ENCODE results near the gene SIGLEC9.

SIGLEC9 gene

DNA sequence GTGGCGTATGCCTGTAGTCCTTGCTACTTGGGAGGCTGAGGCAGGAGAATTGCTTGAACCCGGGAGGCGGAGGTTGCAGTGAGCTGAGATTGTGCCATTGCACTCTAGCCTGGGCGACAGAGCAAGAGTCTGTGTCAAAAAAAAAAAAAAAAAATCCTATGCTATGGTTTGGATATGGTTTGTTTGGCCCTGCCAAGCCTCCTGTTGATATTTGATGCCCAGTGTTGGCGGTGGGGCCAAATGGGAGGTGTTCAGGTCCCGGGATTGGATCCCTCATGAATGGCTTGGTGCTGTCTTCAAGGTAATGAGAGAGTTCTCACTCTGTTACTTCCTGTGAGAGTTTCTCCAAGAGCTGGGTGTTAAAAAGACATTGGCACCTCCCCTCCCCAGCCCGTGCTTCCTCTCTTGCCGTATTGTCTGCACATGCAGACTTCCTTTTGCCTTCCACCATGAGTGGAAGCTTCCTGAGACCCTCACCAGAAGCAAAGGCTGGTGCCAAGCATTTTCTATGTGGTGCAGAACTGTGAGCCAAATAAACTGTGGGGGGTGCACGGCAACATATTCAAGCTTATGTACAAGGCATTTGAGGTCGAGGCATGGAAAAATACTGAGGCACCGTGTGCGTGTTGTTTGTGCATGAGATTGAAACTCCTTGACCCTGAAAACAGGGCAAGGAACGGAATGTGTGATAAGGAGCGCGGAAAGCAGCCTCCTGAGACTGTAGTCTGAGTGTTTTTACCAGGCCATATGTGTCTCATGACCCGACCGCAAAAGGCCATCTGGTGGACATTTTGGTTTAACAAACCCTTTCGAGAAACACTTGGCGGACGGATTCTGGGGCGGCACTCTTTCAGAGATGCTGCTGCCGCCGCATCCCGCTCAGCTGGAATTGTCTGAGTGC lies 7.3 kb downstream of the SIGLEC9 start:
- H3K27ac ChIP-seq = peak overlapping the region; percentile 28 to 98 (median 93)
- no peaks in the 10 kb centered on the region for H3K27me3 ChIP-seq
- H3K4me3 ChIP-seq = peak overlapping the region in 5 of 10 experiments; percentile 10 to 27 (median 16); a peak in 5 of 20 replicates
- no peak for TF ChIP-seq Cebpa-rat (IDR thresholded peaks at IDR 0.05)
- peaks cover 0 to 33% (median 27%) of the 10 kb centered on the region in 11 experiments; a peak in 18 of 22 replicates for H3K9me3 ChIP-seq (replicated peaks in 1 of 11)
- peaks cover 0 to 56% (median 28%) of the 10 kb centered on the region in 11 experiments; a peak in 15 of 22 replicates for H3K36me3 ChIP-seq
- no peaks in the 10 kb centered on the region for H4K20me1 ChIP-seq
- peak overlapping the region; percentile 64 to 100 (median 95) for H3K4me2 ChIP-seq
- H3K9ac ChIP-seq = peak overlapping the region; percentile 0 to 64 (median 47); a peak in 18 of 22 replicates
- peaks cover 65 to 100% (median 73%) of the 10 kb centered on the region in 10 experiments for H3K4me1 ChIP-seq

DNA sequence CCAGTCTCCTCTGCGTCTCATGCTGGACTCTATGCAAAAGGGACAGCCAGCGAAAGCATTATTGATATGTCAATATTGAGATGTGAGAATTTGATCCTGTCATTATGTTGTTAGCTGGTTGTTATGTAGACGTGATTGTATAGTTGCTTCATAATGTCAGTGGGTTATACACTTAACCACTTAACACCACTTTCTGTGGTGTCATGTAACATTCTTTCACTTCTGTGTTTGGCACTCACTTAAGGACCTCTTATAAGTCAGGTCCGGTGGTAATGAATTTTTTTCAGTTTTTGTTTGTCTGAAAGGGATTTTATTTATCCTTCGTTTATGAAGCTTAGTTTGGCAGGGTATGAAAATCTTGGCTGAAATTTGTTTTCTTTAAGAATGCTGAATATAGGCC lies 10.3 kb downstream of the SIGLEC9 start:
- Histone ChIP-seq H3K4me1 (peaks cover 65 to 100% (median 73%) of the 10 kb centered on the region in 10 experiments), H3K36me3 (peaks cover 0 to 45% (median 21%) of the 10 kb centered on the region in 11 experiments; a peak in 15 of 22 replicates), H3K27ac (peak overlapping the region in 6 of 11 experiments; percentile 83 to 99 (median 97); a peak in 10 of 22 replicates), H3K9me3 (replicated peaks in 1 of 11) (peaks cover 0 to 33% (median 27%) of the 10 kb centered on the region in 11 experiments; a peak in 18 of 22 replicates), H3K4me3 (0 out of 20 replicates have a peak overlapping the region, but pooled peaks of 1 of the 10 experiments have one; percentile 39), H3K27me3 (no peaks in the 10 kb centered on the region), H3K9ac (peak overlapping the region in 3 of 11 experiments; percentile 85 to 92 (median 85); a peak in 3 of 22 replicates), H3K4me2 (peak overlapping the region in 4 of 11 experiments; percentile 94 to 99 (median 96); a peak in 8 of 22 replicates), H4K20me1 (no peaks in the 10 kb centered on the region)
- no peak for TF ChIP-seq Cebpa-rat (IDR thresholded peaks at IDR 0.05)

DNA sequence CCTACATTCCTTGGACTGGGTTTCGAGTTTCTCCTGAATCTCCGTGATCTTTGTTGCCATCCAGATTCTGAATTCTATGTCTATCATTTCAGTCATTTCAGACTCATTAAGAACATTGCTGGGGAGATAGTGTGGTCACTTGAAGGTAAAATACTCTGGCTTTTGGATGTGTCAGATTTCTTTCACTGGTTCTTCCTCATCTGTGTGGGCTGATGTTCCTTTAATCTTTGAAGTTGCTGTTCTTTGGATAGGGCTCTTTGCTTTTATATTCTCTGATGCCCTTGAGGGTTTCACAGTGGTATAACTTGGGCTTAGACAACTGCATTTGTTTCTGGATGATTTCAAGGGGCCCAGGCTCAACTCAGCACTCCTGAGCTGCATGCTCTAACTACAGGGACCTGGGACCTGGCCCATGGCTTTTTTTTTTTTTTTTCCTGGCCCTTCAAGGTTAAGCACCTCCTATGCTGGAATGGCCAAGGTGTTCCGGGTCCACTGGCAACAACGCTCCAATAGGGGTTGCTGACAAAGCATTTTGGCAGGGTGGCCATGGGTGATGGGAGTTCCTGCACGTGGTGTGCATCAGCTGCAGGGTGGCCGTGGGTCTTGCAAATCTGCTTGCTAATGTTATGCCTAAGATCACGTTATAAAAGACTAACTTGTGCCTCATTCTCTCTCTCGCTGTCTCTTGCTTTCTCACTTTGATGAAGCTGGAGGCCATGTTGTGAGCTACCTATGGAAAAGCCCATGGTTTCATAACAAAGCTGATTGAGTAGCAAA lies 11.5 kb downstream of the SIGLEC9 start:
- Histone ChIP-seq H3K4me3 (peak overlapping the region in 4 of 10 experiments; percentile 2 to 39 (median 22); a peak in 3 of 20 replicates), H3K9ac (peak overlapping the region in 8 of 11 experiments; percentile 54 to 92 (median 78); a peak in 16 of 22 replicates), H3K27ac (peak overlapping the region; percentile 51 to 99 (median 88); a peak in 19 of 22 replicates), H4K20me1 (no peaks in the 10 kb centered on the region), H3K9me3 (replicated peaks in 1 of 11) (peaks cover 0 to 33% (median 27%) of the 10 kb centered on the region in 11 experiments; a peak in 18 of 22 replicates), H3K27me3 (no peaks in the 10 kb centered on the region), H3K36me3 (peaks cover 0 to 34% (median 10%) of the 10 kb centered on the region in 11 experiments; a peak in 11 of 22 replicates), H3K4me2 (peak overlapping the region; percentile 64 to 99 (median 94)), H3K4me1 (peaks cover 65 to 100% (median 73%) of the 10 kb centered on the region in 10 experiments)
- no peak for TF ChIP-seq Cebpa-rat (IDR thresholded peaks at IDR 0.05)

DNA sequence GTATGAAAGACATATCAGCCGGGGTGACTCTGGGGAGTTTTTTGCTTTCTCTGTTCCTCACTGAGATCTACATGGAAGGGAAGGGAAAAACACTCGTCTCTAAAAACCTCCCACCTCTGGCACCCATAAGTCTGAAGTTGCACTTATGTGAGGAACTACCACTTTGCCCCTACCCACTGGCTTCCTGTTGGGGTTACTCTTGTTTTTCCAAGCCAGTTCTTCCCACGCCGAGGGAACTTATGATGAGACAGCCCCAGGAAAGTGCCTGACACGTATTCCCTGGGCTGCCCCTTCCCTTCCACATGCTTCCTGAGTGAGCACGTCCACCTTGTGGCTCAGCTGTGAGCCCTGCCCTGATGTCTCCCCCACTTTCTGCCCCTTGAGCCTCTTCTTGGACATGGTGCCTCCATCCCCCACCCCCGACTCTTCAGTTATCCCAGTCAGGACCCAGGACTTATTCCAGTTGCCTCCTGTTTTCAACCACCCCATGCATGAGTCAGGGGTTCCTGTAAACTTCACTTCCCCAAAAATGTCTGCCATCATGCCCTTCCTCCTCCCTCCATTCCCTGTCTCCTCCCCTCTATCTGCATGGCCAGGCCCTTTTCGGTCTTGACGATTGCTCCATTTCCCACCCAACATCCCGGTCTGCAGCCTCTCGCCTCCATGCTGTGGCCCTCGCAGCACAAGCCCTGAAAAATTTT lies 12.3 kb downstream of the SIGLEC9 start:
- H3K36me3 ChIP-seq = peaks cover 0 to 33% (median 10%) of the 10 kb centered on the region in 11 experiments; a peak in 10 of 22 replicates
- TF ChIP-seq Cebpa-rat (IDR thresholded peaks at IDR 0.05) = no peak
- peak overlapping the region; percentile 64 to 99 (median 94) for H3K4me2 ChIP-seq
- H3K4me1 ChIP-seq = peaks cover 64 to 100% (median 73%) of the 10 kb centered on the region in 10 experiments
- peak overlapping the region in 7 of 10 experiments; percentile 2 to 39 (median 27); a peak in 7 of 20 replicates for H3K4me3 ChIP-seq
- H3K9me3 ChIP-seq (replicated peaks in 1 of 11) = peaks cover 0 to 33% (median 27%) of the 10 kb centered on the region in 11 experiments; a peak in 18 of 22 replicates
- no peaks in the 10 kb centered on the region for H3K27me3 ChIP-seq
- peak overlapping the region in 10 of 11 experiments; percentile 9 to 92 (median 71); a peak in 18 of 22 replicates for H3K9ac ChIP-seq
- H3K27ac ChIP-seq = peak overlapping the region; percentile 51 to 99 (median 88)
- no peaks in the 10 kb centered on the region for H4K20me1 ChIP-seq

DNA sequence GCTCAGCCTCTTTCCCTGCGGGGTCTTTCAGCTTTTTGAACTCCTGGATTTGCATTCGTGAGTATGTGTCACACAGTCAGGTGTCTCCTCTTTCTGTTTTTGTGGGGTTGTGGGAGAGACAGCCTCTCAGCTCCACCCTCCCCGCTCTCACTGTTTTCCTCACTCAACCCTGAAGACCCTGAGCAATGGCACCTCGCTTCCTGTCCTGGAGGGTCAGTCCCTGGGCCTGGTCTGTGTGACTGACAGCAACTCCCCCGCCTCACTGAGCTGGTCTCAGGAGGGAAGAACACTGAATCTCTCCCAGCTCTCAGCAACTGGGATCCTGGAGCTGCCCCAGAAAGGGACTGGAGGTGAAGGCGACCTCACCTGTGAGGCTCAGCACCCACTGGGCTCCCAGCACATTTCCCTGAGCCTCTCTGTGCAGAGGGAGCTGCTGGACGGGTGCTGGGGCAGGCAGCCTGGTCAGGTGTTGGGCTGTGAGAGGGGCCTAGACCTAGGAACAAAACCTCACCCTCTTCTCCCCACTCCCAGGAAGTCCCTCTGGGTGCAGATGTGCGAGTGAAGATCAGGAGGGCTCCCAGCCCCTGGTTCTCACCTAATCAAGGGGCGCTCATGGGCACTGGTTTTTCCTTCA lies 13.2 kb downstream of the SIGLEC9 start:
- Histone ChIP-seq H3K4me3 (peak overlapping the region in 6 of 10 experiments; percentile 14 to 56 (median 29); a peak in 11 of 20 replicates), H3K4me2 (peak overlapping the region; percentile 64 to 99 (median 94)), H3K27ac (peak overlapping the region; percentile 51 to 99 (median 88)), H3K4me1 (peaks cover 63 to 100% (median 75%) of the 10 kb centered on the region in 10 experiments), H4K20me1 (no peaks in the 10 kb centered on the region), H3K9me3 (replicated peaks in 1 of 11) (peaks cover 0 to 33% (median 27%) of the 10 kb centered on the region in 11 experiments; a peak in 18 of 22 replicates), H3K36me3 (peaks cover 0 to 33% (median 10%) of the 10 kb centered on the region in 11 experiments; a peak in 10 of 22 replicates), H3K9ac (peak overlapping the region; percentile 33 to 92 (median 67); a peak in 19 of 22 replicates), H3K27me3 (no peaks in the 10 kb centered on the region)
- no peak for TF ChIP-seq Cebpa-rat (IDR thresholded peaks at IDR 0.05)

DNA sequence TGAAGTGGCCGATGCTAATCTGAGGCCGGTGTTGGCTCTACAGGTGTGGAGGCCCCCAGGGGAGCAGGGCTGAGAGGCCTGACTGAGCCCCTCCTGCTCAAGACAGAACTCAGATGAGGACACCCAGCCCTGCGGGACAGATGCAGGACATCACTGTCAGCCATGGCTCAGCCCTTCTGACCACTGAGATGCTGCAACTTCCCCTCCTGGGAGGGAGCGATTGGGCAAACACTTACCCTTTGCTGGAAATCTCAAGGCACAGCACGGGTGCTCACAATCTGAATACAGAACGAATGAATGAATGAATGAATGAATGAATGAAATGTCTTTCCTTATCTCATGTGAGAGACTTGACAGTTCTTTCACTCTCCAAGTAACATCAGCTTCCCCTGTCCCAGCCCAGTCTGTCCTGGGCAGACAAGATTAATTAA lies 13.9 kb downstream of the SIGLEC9 start:
- H4K20me1 ChIP-seq = no peaks in the 10 kb centered on the region

More for the DNA sequence above, 13.9 kb downstream of the SIGLEC9 start:
- peak overlapping the region in 6 of 10 experiments; percentile 4 to 56 (median 28); a peak in 10 of 20 replicates for H3K4me3 ChIP-seq
- no peaks in the 10 kb centered on the region for H3K27me3 ChIP-seq
- peak overlapping the region; percentile 64 to 99 (median 94) for H3K4me2 ChIP-seq
- H3K4me1 ChIP-seq = peaks cover 63 to 100% (median 79%) of the 10 kb centered on the region in 10 experiments
- peak in 10 of 11 experiments; percentile 34 to 99 (median 86); a peak in 18 of 22 replicates for TF ChIP-seq Cebpa-rat (IDR thresholded peaks at IDR 0.05)
- peak overlapping the region; percentile 12 to 92 (median 67); a peak in 19 of 22 replicates for H3K9ac ChIP-seq
- H3K36me3 ChIP-seq = peaks cover 0 to 33% (median 10%) of the 10 kb centered on the region in 11 experiments; a peak in 10 of 22 replicates
- H3K9me3 ChIP-seq (replicated peaks in 1 of 11) = peaks cover 0 to 29% (median 27%) of the 10 kb centered on the region in 11 experiments; a peak in 18 of 22 replicates
- peak overlapping the region; percentile 51 to 99 (median 88) for H3K27ac ChIP-seq
